ENCODE results near the gene OVOL1. TPM values are rescaled to one million over a fixed set of nuclear protein-coding genes. Genes with fewer than 3 reads are reported as not detected.

The OVOL1 gene
- total and polyA plus RNA-seq, 11 donors = not detected

DNA sequence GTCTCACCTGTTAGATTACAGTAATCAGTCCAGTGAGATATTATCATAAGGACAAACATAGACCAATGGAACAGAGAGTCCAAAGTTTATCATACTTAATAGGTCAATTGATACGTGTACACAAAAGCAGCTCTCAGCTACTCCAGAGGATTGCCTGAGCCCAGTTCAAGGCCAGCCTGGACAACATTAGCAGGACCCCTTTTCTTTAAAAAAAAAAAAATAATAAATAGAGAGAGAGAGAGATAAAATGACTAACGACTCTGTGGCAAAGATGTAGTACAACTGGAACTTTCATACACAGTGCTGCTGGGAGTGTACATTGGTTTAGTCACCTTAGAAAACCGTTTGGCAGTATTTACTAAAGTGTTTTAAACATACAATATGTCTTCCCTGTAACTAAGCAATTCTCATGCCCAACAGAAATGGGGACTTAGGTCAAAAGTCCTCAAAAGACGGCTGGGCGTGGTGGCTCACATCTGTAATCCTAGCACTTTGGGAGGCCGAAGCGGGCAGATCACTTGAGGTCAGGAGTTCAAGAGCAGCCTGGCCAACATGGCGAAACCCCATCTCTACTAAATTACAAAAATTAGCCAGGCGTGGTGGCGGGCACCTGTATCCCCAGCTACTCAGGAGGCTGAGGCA lies 57.5 kb downstream of the OVOL1 start:
- Histone ChIP-seq H3K27ac (no peak overlapping the region), H3K4me1 (no peaks in the 10 kb centered on the region), H3K9me3 (no peaks in the 10 kb centered on the region), H3K4me3 (no peak overlapping the region), H3K36me3 (no peaks in the 10 kb centered on the region), H3K27me3 (no peaks in the 10 kb centered on the region)
- ATAC-seq (no peak), DNase-seq (no peak)
- 85 to 91% (median 90%) methylated on average over 9 to 10 of the region's 10 CpGs for WGBS, 4 donors
- intact Hi-C loops (cut with DNase I) = no loop called here
- TF ChIP-seq, protein P1, sequence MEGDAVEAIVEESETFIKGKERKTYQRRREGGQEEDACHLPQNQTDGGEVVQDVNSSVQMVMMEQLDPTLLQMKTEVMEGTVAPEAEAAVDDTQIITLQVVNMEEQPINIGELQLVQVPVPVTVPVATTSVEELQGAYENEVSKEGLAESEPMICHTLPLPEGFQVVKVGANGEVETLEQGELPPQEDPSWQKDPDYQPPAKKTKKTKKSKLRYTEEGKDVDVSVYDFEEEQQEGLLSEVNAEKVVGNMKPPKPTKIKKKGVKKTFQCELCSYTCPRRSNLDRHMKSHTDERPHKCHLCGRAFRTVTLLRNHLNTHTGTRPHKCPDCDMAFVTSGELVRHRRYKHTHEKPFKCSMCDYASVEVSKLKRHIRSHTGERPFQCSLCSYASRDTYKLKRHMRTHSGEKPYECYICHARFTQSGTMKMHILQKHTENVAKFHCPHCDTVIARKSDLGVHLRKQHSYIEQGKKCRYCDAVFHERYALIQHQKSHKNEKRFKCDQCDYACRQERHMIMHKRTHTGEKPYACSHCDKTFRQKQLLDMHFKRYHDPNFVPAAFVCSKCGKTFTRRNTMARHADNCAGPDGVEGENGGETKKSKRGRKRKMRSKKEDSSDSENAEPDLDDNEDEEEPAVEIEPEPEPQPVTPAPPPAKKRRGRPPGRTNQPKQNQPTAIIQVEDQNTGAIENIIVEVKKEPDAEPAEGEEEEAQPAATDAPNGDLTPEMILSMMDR (IDR thresholded peaks at IDR 0.05) = no peak
- TF ChIP-seq POLR2A (IDR thresholded peaks at IDR 0.05) = no peak

Other genes with a start within 250 kb of the OVOL1 start
- gene LTBP3, start 228.7 kb upstream of the OVOL1 start, total RNA-seq = 100 to 1,000 TPM in 1 of 9 donors, 10 to 100 TPM in 8; 51.4 to 125 (median 88.9) TPM
- 10 to 100 TPM; 26.3 to 36.3 TPM for gene LTBP3, start 228.7 kb upstream of the OVOL1 start, polyA plus RNA-seq
- 10 to 100 TPM; 23.2 to 63.6 (median 33.9) TPM for gene ZNRD2, start 216.6 kb upstream of the OVOL1 start, total RNA-seq
- gene ZNRD2, start 216.6 kb upstream of the OVOL1 start, polyA plus RNA-seq = 100 to 1,000 TPM in 1 of 2 donors, 10 to 100 TPM in 1; 49.7 to 101 TPM
- 10 to 100 TPM; 25.8 to 87.9 (median 38.4) TPM for gene FAM89B, start 214.5 kb upstream of the OVOL1 start, total RNA-seq
- 10 to 100 TPM; 46.6 to 50.0 TPM for gene FAM89B, start 214.5 kb upstream of the OVOL1 start, polyA plus RNA-seq
- 100 to 1,000 TPM in 3 of 9 donors, 10 to 100 TPM in 6; 37.4 to 144 (median 80.9) TPM for gene EHBP1L1, start 211.0 kb upstream of the OVOL1 start, total RNA-seq
- gene EHBP1L1, start 211.0 kb upstream of the OVOL1 start, polyA plus RNA-seq = 10 to 100 TPM; 52.3 to 71.4 TPM
- under 1 TPM in 7 of 9 donors, not detected in 2; 0.18 to 0.75 (median 0.41) TPM for gene KCNK7, start 191.3 kb upstream of the OVOL1 start, total RNA-seq
- 1 to 10 TPM in 1 of 2 donors, under 1 TPM in 1; 0.42 to 1.6 TPM for gene KCNK7, start 191.3 kb upstream of the OVOL1 start, polyA plus RNA-seq
- gene MAP3K11, start 172.8 kb upstream of the OVOL1 start, total RNA-seq = 10 to 100 TPM; 26.2 to 68.6 (median 31.4) TPM
- 10 to 100 TPM; 29.4 to 39.3 TPM for gene MAP3K11, start 172.8 kb upstream of the OVOL1 start, polyA plus RNA-seq
- gene PCNX3, start 171.3 kb upstream of the OVOL1 start, total RNA-seq = 10 to 100 TPM in 8 of 9 donors, 1 to 10 TPM in 1; 9.5 to 23.4 (median 15.4) TPM
- gene PCNX3, start 171.3 kb upstream of the OVOL1 start, polyA plus RNA-seq = 10 to 100 TPM in 1 of 2 donors, 1 to 10 TPM in 1; 7.1 to 14.0 TPM
- 10 to 100 TPM; 17.0 to 63.3 (median 21.6) TPM for gene SIPA1, start 149.0 kb upstream of the OVOL1 start, total RNA-seq
- gene SIPA1, start 149.0 kb upstream of the OVOL1 start, polyA plus RNA-seq = 10 to 100 TPM; 26.5 to 35.5 TPM
- gene RELA, start 124.1 kb upstream of the OVOL1 start, total RNA-seq = 10 to 100 TPM; 31.2 to 86.4 (median 42.3) TPM
- 10 to 100 TPM; 22.2 to 49.5 TPM for gene RELA, start 124.1 kb upstream of the OVOL1 start, polyA plus RNA-seq
- gene KAT5, start 74.8 kb upstream of the OVOL1 start, total RNA-seq = 10 to 100 TPM; 36.4 to 52.5 (median 40.1) TPM
- gene KAT5, start 74.8 kb upstream of the OVOL1 start, polyA plus RNA-seq = 10 to 100 TPM; 39.4 to 62.5 TPM
- 100 to 1,000 TPM in 2 of 9 donors, 10 to 100 TPM in 7; 31.7 to 131 (median 44.6) TPM for gene RNASEH2C, start 66.3 kb upstream of the OVOL1 start, total RNA-seq
- gene RNASEH2C, start 66.3 kb upstream of the OVOL1 start, polyA plus RNA-seq = 100 to 1,000 TPM in 1 of 2 donors, 10 to 100 TPM in 1; 90.5 to 120 TPM
- gene AP5B1, start 6.1 kb upstream of the OVOL1 start, total RNA-seq = 10 to 100 TPM in 2 of 9 donors, 1 to 10 TPM in 7; 5.4 to 17.7 (median 8.7) TPM
- 1 to 10 TPM; 4.4 to 9.5 TPM for gene AP5B1, start 6.1 kb upstream of the OVOL1 start, polyA plus RNA-seq
- gene SNX32, start 46.9 kb downstream of the OVOL1 start, total RNA-seq = under 1 TPM in 4 of 9 donors, not detected in 5; 0.13 to 0.52 (median 0.37) TPM
- under 1 TPM; 0.11 to 0.54 TPM for gene SNX32, start 46.9 kb downstream of the OVOL1 start, polyA plus RNA-seq
- 100 to 1,000 TPM; 289 to 839 (median 424) TPM for gene CFL1, start 71.1 kb downstream of the OVOL1 start, total RNA-seq
- 100 to 1,000 TPM; 289 to 973 TPM for gene CFL1, start 71.1 kb downstream of the OVOL1 start, polyA plus RNA-seq
- gene MUS81, start 73.4 kb downstream of the OVOL1 start, total RNA-seq = 10 to 100 TPM; 24.6 to 39.6 (median 35.5) TPM
- 10 to 100 TPM; 53.0 to 56.1 TPM for gene MUS81, start 73.4 kb downstream of the OVOL1 start, polyA plus RNA-seq
- gene EFEMP2, start 85.7 kb downstream of the OVOL1 start, total RNA-seq = 100 to 1,000 TPM in 3 of 9 donors, 10 to 100 TPM in 6; 67.7 to 123 (median 88.7) TPM
- gene EFEMP2, start 85.7 kb downstream of the OVOL1 start, polyA plus RNA-seq = 10 to 100 TPM; 43.6 to 86.6 TPM
- 1 to 10 TPM in 3 of 9 donors, under 1 TPM in 5, not detected in 1; 0.16 to 9.4 (median 0.90) TPM for gene CTSW, start 92.8 kb downstream of the OVOL1 start, total RNA-seq
- under 1 TPM; 0.17 to 0.53 TPM for gene CTSW, start 92.8 kb downstream of the OVOL1 start, polyA plus RNA-seq
- 10 to 100 TPM; 48.2 to 93.9 (median 57.3) TPM for gene FIBP, start 101.4 kb downstream of the OVOL1 start, total RNA-seq
- 10 to 100 TPM; 35.0 to 74.7 TPM for gene FIBP, start 101.4 kb downstream of the OVOL1 start, polyA plus RNA-seq
- 10 to 100 TPM; 32.3 to 78.1 (median 36.9) TPM for gene CCDC85B, start 103.6 kb downstream of the OVOL1 start, total RNA-seq
- 10 to 100 TPM; 31.3 to 62.1 TPM for gene CCDC85B, start 103.6 kb downstream of the OVOL1 start, polyA plus RNA-seq
- gene FOSL1, start 113.3 kb downstream of the OVOL1 start, total RNA-seq = 10 to 100 TPM in 1 of 9 donors, 1 to 10 TPM in 6, under 1 TPM in 2; 0.22 to 13.7 (median 1.5) TPM
- gene FOSL1, start 113.3 kb downstream of the OVOL1 start, polyA plus RNA-seq = 10 to 100 TPM in 1 of 2 donors, 1 to 10 TPM in 1; 1.2 to 48.1 TPM
- 10 to 100 TPM; 17.0 to 49.0 (median 39.5) TPM for gene C11orf68, start 132.0 kb downstream of the OVOL1 start, total RNA-seq
- 10 to 100 TPM; 34.0 to 41.5 TPM for gene C11orf68, start 132.0 kb downstream of the OVOL1 start, polyA plus RNA-seq
- gene DRAP1, start 132.4 kb downstream of the OVOL1 start, total RNA-seq = 100 to 1,000 TPM in 4 of 9 donors, 10 to 100 TPM in 5; 76.5 to 144 (median 96.9) TPM
- 100 to 1,000 TPM; 168 to 180 TPM for gene DRAP1, start 132.4 kb downstream of the OVOL1 start, polyA plus RNA-seq
- gene TSGA10IP, start 158.4 kb downstream of the OVOL1 start, total RNA-seq = under 1 TPM in 1 of 9 donors, not detected in 8; 0.51 TPM
- not detected for gene TSGA10IP, start 158.4 kb downstream of the OVOL1 start, polyA plus RNA-seq
- 10 to 100 TPM; 21.6 to 57.2 (median 31.1) TPM for gene SART1, start 174.7 kb downstream of the OVOL1 start, total RNA-seq
- gene SART1, start 174.7 kb downstream of the OVOL1 start, polyA plus RNA-seq = 10 to 100 TPM; 40.4 to 70.1 TPM
- 10 to 100 TPM; 13.0 to 25.2 (median 20.7) TPM for gene EIF1AD, start 215.1 kb downstream of the OVOL1 start, total RNA-seq
- 10 to 100 TPM; 12.9 to 44.0 TPM for gene EIF1AD, start 215.1 kb downstream of the OVOL1 start, polyA plus RNA-seq
- gene BANF1, start 215.4 kb downstream of the OVOL1 start, total RNA-seq = 100 to 1,000 TPM in 7 of 9 donors, 10 to 100 TPM in 2; 68.7 to 227 (median 187) TPM
- 100 to 1,000 TPM; 220 to 345 TPM for gene BANF1, start 215.4 kb downstream of the OVOL1 start, polyA plus RNA-seq
- gene CST6, start 224.9 kb downstream of the OVOL1 start, total RNA-seq = 1 to 10 TPM in 3 of 9 donors, under 1 TPM in 1, not detected in 5; 0.87 to 8.3 (median 2.3) TPM
- 1 to 10 TPM in 1 of 2 donors, not detected in 1; 6.3 TPM for gene CST6, start 224.9 kb downstream of the OVOL1 start, polyA plus RNA-seq
- gene CATSPER1, start 239.4 kb downstream of the OVOL1 start, total RNA-seq = under 1 TPM in 2 of 9 donors, not detected in 7; 0.35 to 0.91 TPM
- under 1 TPM in 1 of 2 donors, not detected in 1; 0.12 TPM for gene CATSPER1, start 239.4 kb downstream of the OVOL1 start, polyA plus RNA-seq

Measured in heart left ventricle (tissue), 16 donors.